ENCODE results near the gene NECAP2. TPM values are rescaled to one million over a fixed set of nuclear protein-coding genes. Genes with fewer than 3 reads are reported as not detected.

NECAP2 gene
- total RNA-seq, 3 donors from 2014 or later (not counting 1 experiment from before 2014, with no cell fraction given) = 62.1 to 73.1 (median 73.0) TPM

DNA sequence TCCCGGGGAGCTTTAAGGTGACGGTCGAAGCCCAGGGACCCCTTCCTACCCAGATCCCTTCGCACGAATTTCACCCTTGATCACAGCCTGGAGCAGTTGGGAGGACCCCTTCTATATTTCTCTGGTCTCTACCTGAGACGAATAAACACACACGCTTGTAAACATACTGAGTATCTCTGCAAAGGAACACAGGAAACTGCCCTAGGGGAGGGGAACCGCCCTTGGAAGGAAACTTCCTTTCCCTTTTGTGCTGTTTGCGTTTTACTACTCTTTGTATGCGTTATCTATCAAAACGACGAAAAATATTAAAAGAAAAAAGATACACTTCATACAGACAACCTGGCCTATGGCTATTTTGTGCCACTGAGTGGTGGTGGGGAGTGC, 750 bp downstream of the NECAP2 start:
- peak overlapping the region; percentile 98 for H3K27ac ChIP-seq (ENCODE audit: low read length)
- no peaks in the 10 kb centered on the region for H3K27me3 ChIP-seq (ENCODE audit: control insufficient read depth, insufficient read depth, low read length)
- Mint-ChIP-seq H3K4me1 (peaks cover 18 to 29% of the 10 kb centered on the region in 2 donors), H3K36me3 (no peaks in the 10 kb centered on the region), H3K9me3 (no peaks in the 10 kb centered on the region), H3K27ac (peak overlapping the region; percentile 94 to 96), H3K27me3 (ENCODE audit: low read depth in 2 of 2) (no peaks in the 10 kb centered on the region), H3K4me3 (peak overlapping the region; percentile 92)
- no peak for DNase-seq
- peak; percentile 4 to 18 (median 7) for ATAC-seq
- no peak for TF ChIP-seq CTCF (IDR thresholded peaks at IDR 0.05)
- WGBS (ENCODE audit: insufficient coverage) = 0% methylated on average over 8 of the region's 12 CpGs
- peaks cover 24% of the 10 kb centered on the region for H3K36me3 ChIP-seq (ENCODE audit: control insufficient read depth, insufficient read depth, low read length)
- H3K9me3 ChIP-seq (ENCODE audit: control insufficient read depth, insufficient read depth, low read length) = no peaks in the 10 kb centered on the region
- H3K4me1 ChIP-seq (ENCODE audit: control insufficient read depth, insufficient read depth, low read length) = peaks cover 36% of the 10 kb centered on the region
- intact Hi-C loops (cut with micrococcal nuclease) = loop anchor here (5.0 kb wide), 1 partner anchor 56 kb away; no protein-coding TSS in a partner anchor
- peak overlapping the region; percentile 100 for H3K4me3 ChIP-seq (ENCODE audit: low read length)

DNA sequence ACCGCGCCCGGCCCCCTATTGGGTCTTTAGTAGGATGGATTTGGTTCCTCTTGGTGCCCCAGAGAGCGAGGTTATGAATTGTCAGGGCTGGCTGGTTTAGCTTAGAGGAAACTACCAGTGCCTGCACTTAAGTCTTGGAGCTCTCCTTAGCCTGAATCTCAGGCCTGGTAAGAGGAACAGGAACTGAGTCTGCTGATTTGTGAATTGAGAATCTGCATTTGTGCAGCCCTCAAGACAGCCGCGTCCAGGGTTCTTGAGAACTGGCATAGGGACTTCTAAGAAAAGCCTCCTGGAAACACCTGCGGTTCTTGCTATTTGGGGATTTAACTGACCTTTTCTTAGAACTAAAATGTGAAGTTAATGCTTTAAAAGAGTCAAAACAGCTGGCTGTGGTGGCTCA, 1.7 kb downstream of the NECAP2 start:
- H3K36me3 Mint-ChIP-seq = no peaks in the 10 kb centered on the region
- intact Hi-C loops (cut with micrococcal nuclease) = loop anchor here (5.0 kb wide), 1 partner anchor 55 kb away; no protein-coding TSS in a partner anchor
- H3K36me3 ChIP-seq (ENCODE audit: control insufficient read depth, insufficient read depth, low read length) = peaks cover 28% of the 10 kb centered on the region

DNA sequence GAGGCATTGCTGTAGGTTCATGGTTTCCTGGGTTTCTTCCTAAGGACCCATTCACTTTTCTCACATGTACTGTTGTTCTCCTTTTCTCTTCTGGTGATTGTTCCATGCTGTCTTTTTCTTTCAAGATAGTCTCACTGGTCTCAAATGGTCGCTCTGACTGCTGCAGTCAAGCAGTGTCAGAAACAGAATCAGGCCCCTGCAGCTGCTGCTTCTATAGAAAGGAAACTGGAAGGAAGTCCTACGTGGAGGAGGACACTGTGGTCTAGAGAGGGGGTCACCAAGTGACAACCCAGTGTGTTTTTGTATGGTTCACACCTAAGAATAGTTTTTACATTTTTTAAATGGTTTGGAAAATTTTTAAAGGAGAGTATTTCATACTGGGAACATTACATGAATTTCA, 2.4 kb downstream of the NECAP2 start:
- DNase-seq (no peak), ATAC-seq (no peak)
- no peak overlapping the region for H3K4me3 ChIP-seq (ENCODE audit: low read length)
- H3K27ac ChIP-seq (ENCODE audit: low read length) = no peak overlapping the region
- peaks cover 36% of the 10 kb centered on the region for H3K4me1 ChIP-seq (ENCODE audit: control insufficient read depth, insufficient read depth, low read length)
- peak overlapping the region; percentile 94 to 96 for H3K27ac Mint-ChIP-seq
- no peak overlapping the region for H3K4me3 Mint-ChIP-seq
- TF ChIP-seq CTCF (IDR thresholded peaks at IDR 0.05) = no peak
- H3K4me1 Mint-ChIP-seq = peaks cover 26 to 29% of the 10 kb centered on the region in 2 donors
- intact Hi-C loops (cut with micrococcal nuclease) = loop anchor here (5.0 kb wide), 1 partner anchor 54 kb away; no protein-coding TSS in a partner anchor
- H3K9me3 Mint-ChIP-seq = no peaks in the 10 kb centered on the region
- H3K27me3 ChIP-seq (ENCODE audit: control insufficient read depth, insufficient read depth, low read length) = no peaks in the 10 kb centered on the region
- H3K36me3 Mint-ChIP-seq = no peaks in the 10 kb centered on the region
- H3K9me3 ChIP-seq (ENCODE audit: control insufficient read depth, insufficient read depth, low read length) = no peaks in the 10 kb centered on the region
- H3K27me3 Mint-ChIP-seq (ENCODE audit: low read depth in 2 of 2) = no peaks in the 10 kb centered on the region
- 48% methylated on average over 2 of the region's 2 CpGs for WGBS (ENCODE audit: insufficient coverage)
- peaks cover 35% of the 10 kb centered on the region for H3K36me3 ChIP-seq (ENCODE audit: control insufficient read depth, insufficient read depth, low read length)

More for the DNA sequence above, 1.7 kb downstream of the NECAP2 start:
- H3K9me3 Mint-ChIP-seq = no peaks in the 10 kb centered on the region
- 80% methylated on average over 7 of the region's 7 CpGs for WGBS (ENCODE audit: insufficient coverage)
- Histone ChIP-seq H3K4me1 (ENCODE audit: control insufficient read depth, insufficient read depth, low read length) (peaks cover 36% of the 10 kb centered on the region), H3K4me3 (ENCODE audit: low read length) (no peak overlapping the region), H3K27ac (ENCODE audit: low read length) (no peak overlapping the region), H3K9me3 (ENCODE audit: control insufficient read depth, insufficient read depth, low read length) (no peaks in the 10 kb centered on the region), H3K27me3 (ENCODE audit: control insufficient read depth, insufficient read depth, low read length) (no peaks in the 10 kb centered on the region)
- H3K27me3 Mint-ChIP-seq (ENCODE audit: low read depth in 2 of 2) = no peaks in the 10 kb centered on the region
- DNase-seq (no peak), ATAC-seq (no peak)
- peak overlapping the region; percentile 94 to 96 for H3K27ac Mint-ChIP-seq
- peak overlapping the region; percentile 92 for H3K4me3 Mint-ChIP-seq
- TF ChIP-seq CTCF (IDR thresholded peaks at IDR 0.05) = no peak
- peaks cover 20 to 29% of the 10 kb centered on the region in 2 donors for H3K4me1 Mint-ChIP-seq

All from natural killer cell (primary cell).